SK-N-SH (cell line): Measurements from ENCODE around the gene LSM7. TPM values are rescaled to one million over a fixed set of nuclear protein-coding genes. Genes with fewer than 3 reads are reported as not detected.

Source experiments
- CTCF ChIA-PET: fragments of 300-600, 350-600 bp; formaldehyde crosslinking; extraction: SDS; loops from one replicate; lab custom pipeline; 2021; lab: Yijun Ruan, JAX
- POLR2A ChIA-PET: fragments of 350-600 bp; sonication (Branson Sonifier 250); formaldehyde crosslinking; extraction: SDS; loops from one replicate; lab custom pipeline; 2020; ENCODE audit warnings: antibody characterized with exemption, inconsistent platforms; lab: Yijun Ruan, JAX
- DNase-seq: peaks from one replicate; pipeline ENCODE4 v3.0.0; 2012
- H2AFZ ChIP-seq: fragments of 200-600 bp; sonication (generic); 2 replicates; pipeline ENCODE4 v1.8.1; 2016; ENCODE audit warnings: antibody characterized with exemption, mild to moderate bottlenecking, low read depth
- H3F3A ChIP-seq: fragments of 200-600 bp; sonication (generic); replicated peaks from 2 replicates; pipeline ENCODE3; 2016; ENCODE audit warnings: antibody characterized with exemption, mild to moderate bottlenecking; ENCODE audit not compliant: insufficient read depth
- H3K27ac ChIP-seq, 2 experiments: fragments of 200-500 bp in 1 of 2; fragments of 200-600 bp in 1 of 2; sonication (Bioruptor generic) in 1 of 2; sonication (generic), shearing (Covaris generic) in 1 of 2; 2 replicates each; pipeline versions ENCODE4 v1.5.1 to v1.6.1; 2014 to 2016; ENCODE audit warnings: low read depth in 2 of 2, inconsistent platforms in 1 of 2, low read length in 1 of 2, mild to moderate bottlenecking in 1 of 2, mixed read lengths in 1 of 2
- H3K27me3 ChIP-seq: fragments of 200-600 bp; sonication (generic), shearing (Covaris generic); 2 replicates; pipeline ENCODE4 v1.6.1; 2016; ENCODE audit warnings: mixed run types; ENCODE audit not compliant: insufficient read depth
- H3K36me3 ChIP-seq, 2 experiments: fragments of 200-500 bp in 1 of 2; fragments of 200-600 bp in 1 of 2; sonication (Bioruptor generic) in 1 of 2; sonication (generic) in 1 of 2; replicated peaks in 1 of 2; 2 replicates each; pipeline versions ENCODE3 to v1.5.1; 2014 to 2016; ENCODE audit warnings: low read length in 1 of 2, mild to moderate bottlenecking in 1 of 2; ENCODE audit not compliant: insufficient read depth in 2 of 2, control insufficient read depth in 1 of 2
- H3K4me1 ChIP-seq, 2 experiments: fragments of 200-500 bp in 1 of 2; fragments of 200-600 bp in 1 of 2; sonication (Bioruptor generic) in 1 of 2; sonication (generic), shearing (Covaris generic) in 1 of 2; 2 replicates each; pipeline versions ENCODE4 v1.5.1 to v1.6.1; 2014 to 2016; ENCODE audit warnings: low read depth in 1 of 2, low read length in 1 of 2, mixed run types in 1 of 2; ENCODE audit not compliant: insufficient read depth in 2 of 2, control insufficient read depth in 1 of 2
- H3K4me2 ChIP-seq: fragments of 200-600 bp; sonication (generic), shearing (Covaris generic); 2 replicates; pipeline ENCODE4 v1.6.1; 2017; ENCODE audit warnings: mixed run types
- H3K4me3 ChIP-seq, 2 experiments: fragments of 200-500 bp in 1 of 2; fragments of 200-600 bp in 1 of 2; sonication (Bioruptor generic) in 1 of 2; sonication (generic), shearing (Covaris generic) in 1 of 2; 2 replicates each; pipeline versions ENCODE4 v1.5.1 to v1.8.1; 2014 to 2016; ENCODE audit warnings: low read depth in 2 of 2, inconsistent platforms in 1 of 2, low read length in 1 of 2, mild to moderate bottlenecking in 1 of 2, mixed read lengths in 1 of 2, moderate library complexity in 1 of 2
- H3K79me2 ChIP-seq: fragments of 200-600 bp; sonication (generic); 2 replicates; pipeline ENCODE4 v1.8.1; 2017; ENCODE audit warnings: mild to moderate bottlenecking; ENCODE audit not compliant: insufficient read depth
- H3K9ac ChIP-seq: fragments of 200-600 bp; sonication (generic); 2 replicates; pipeline ENCODE4 v1.6.1; 2017; ENCODE audit warnings: mixed run types
- H3K9me2 ChIP-seq: fragments of 200-600 bp; sonication (generic); 2 replicates; pipeline ENCODE4 v1.6.1; 2017; ENCODE audit warnings: mixed run types
- H3K9me3 ChIP-seq: fragments of 200-600 bp; sonication (generic); 2 replicates; pipeline ENCODE4 v1.6.1; 2017; ENCODE audit warnings: mixed run types, mild to moderate bottlenecking, moderate library complexity
- H4K20me1 ChIP-seq: fragments of 200-600 bp; sonication (generic); 2 replicates; pipeline ENCODE4 v1.6.1; 2017; ENCODE audit warnings: mild to moderate bottlenecking, mixed run types; ENCODE audit not compliant: insufficient read depth
- FOXJ3 ChIP-seq: sonication (generic); formaldehyde crosslinking; IDR thresholded peaks from 2 replicates; pipeline ENCODE4 v1.5.1; 2020; ENCODE audit warnings: mild to moderate bottlenecking, missing genetic modification reagents
- MEF2A ChIP-seq: IDR thresholded peaks from 2 replicates; pipeline ENCODE4 v1.4.0; 2012; ENCODE audit warnings: low read depth, borderline replicate concordance
- POLR2AphosphoS5 ChIP-seq: IDR thresholded peaks from 2 replicates; pipeline ENCODE4 v1.6.1; 2012; ENCODE audit warnings: low read depth, low read length
- SIN3A ChIP-seq: IDR thresholded peaks from 2 replicates; pipeline ENCODE4 v1.6.1; 2012; ENCODE audit warnings: low read depth, mild to moderate bottlenecking, low read length, moderate library complexity, borderline replicate concordance
- YY1 ChIP-seq: IDR thresholded peaks from 2 replicates; pipeline ENCODE4 v1.4.0; 2012; ENCODE audit warnings: low read depth, mild to moderate bottlenecking
- WGBS: methylation state at CpG from one replicate; pipeline ENCODE4 v1.1.6; 2017; ENCODE audit warnings: low lambda C conversion rate; 5-methylcytosine and 5-hydroxymethylcytosine counted together
- polyA plus RNA-seq, 3 experiments: library from polyadenylated mRNA; depleted of rRNA; stranded (reverse); fragments of >200 nt; gene quantifications; 2 replicates each; pipeline ENCODE4 v1.2.3, GENCODE V29; 2012
- TF ChIP-seq, protein P1 (sequence below): fragments of 150-350 bp; IDR thresholded peaks from 2 replicates; pipeline ENCODE4 v1.6.1; 2016; ENCODE audit warnings: mild to moderate bottlenecking, low read depth, low read length
- TF ChIP-seq, protein P2 (sequence below): IDR thresholded peaks from 2 replicates; pipeline ENCODE4 v1.4.0; 2012; ENCODE audit warnings: low read depth, borderline replicate concordance

LSM7 gene
- polyA plus RNA-seq, 1 of the 3 experiments (the other 2 are of a cell fraction) = 1,193 TPM

DNA sequence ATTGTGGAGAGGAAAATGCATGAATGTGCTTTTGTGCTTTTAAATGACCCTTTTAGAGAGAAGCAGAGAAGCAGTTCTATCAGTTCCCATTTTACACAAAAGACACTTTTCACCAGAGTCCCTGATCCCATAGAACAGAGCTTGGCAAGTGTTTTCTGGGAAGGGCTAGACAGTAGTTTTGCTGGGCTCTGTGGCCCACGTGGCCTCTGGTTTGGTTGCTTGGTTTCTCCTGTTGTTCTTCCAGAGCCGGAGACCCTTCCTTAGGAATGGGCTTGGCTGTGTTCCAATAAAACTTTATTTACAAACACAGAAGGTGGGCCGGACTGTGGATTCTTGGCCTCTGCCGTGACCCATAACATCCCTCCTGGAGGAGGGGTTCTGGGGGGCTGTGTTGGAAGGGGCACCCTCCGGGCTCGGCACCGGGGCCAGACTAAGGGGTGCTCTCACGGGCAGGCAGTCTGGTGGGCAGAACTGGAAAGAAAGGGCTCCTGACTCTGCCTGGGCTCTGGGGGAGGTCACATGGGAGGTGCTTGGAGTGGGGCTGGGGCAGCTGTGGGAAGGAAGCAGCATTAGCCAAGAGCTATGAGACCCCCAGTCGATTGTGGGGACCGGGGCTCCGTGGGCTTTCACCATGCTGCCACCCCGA lies 3.3 kb upstream of the LSM7 start:
- H3K36me3 ChIP-seq = no peaks in the 10 kb centered on the region
- H3F3A ChIP-seq = peaks cover 18% of the 10 kb centered on the region
- H3K9ac ChIP-seq = no peak overlapping the region
- H4K20me1 ChIP-seq = peaks cover 23% of the 10 kb centered on the region
- no peaks in the 10 kb centered on the region for H3K9me2 ChIP-seq
- no peaks in the 10 kb centered on the region for H3K9me3 ChIP-seq
- ChIA-PET CTCF (interaction anchor here (1.3 kb wide), 1 partner anchor 15 kb away, joined by 7 read pairs; no protein-coding TSS in a partner anchor), POLR2A (no interaction called here)
- H2AFZ ChIP-seq = no peak overlapping the region
- H3K4me2 ChIP-seq = no peak overlapping the region
- DNase-seq = no peak
- H3K4me3 ChIP-seq = no peak overlapping the region
- H3K27ac ChIP-seq = no peak overlapping the region
- H3K4me1 ChIP-seq = peaks cover 6 to 14% of the 10 kb centered on the region in 2 experiments; a peak in 2 of 4 replicates
- TF ChIP-seq, protein P1, sequence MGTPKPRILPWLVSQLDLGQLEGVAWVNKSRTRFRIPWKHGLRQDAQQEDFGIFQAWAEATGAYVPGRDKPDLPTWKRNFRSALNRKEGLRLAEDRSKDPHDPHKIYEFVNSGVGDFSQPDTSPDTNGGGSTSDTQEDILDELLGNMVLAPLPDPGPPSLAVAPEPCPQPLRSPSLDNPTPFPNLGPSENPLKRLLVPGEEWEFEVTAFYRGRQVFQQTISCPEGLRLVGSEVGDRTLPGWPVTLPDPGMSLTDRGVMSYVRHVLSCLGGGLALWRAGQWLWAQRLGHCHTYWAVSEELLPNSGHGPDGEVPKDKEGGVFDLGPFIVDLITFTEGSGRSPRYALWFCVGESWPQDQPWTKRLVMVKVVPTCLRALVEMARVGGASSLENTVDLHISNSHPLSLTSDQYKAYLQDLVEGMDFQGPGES = no peak
- WGBS = 92% methylated on average over 4 of the region's 12 CpGs
- H3K79me2 ChIP-seq = peaks cover 83% of the 10 kb centered on the region
- H3K27me3 ChIP-seq = no peaks in the 10 kb centered on the region

DNA sequence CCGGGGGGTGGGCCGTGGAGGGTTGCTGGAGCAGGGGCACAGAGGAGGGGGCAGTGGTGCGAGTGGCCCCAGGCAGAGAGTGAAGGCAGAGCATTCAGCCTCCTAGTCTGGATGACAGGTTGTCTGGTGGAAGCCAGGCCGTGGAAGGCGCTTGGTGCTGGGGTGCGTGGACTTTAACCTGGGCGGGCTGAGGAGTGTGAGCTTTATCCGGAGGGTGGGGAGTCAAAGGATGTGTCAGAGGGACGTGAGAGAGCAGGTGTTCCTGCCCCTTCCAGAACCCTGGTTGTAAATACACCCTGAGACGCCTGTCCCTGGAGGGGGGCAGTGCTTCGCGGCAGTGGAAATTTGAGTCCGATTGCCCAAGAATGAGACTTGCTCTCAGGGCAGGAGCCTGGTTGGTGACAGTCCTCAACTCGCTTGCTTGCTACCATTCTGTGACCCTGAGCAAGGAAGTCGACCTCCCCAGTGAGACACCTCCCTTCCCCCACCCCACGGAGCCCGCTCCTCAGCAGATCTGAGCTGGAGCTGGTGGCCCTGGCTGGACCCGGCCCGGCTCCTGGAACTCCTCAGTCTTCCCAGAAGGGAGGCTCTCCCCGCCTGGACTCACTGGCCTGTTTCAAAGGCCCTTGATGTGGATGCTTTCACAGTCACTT lies 2.4 kb upstream of the LSM7 start:
- Histone ChIP-seq H3K9ac (no peak overlapping the region), H3K27me3 (no peaks in the 10 kb centered on the region), H3K9me2 (no peaks in the 10 kb centered on the region), H3F3A (peaks cover 13% of the 10 kb centered on the region), H3K36me3 (peaks cover 1 to 2% of the 10 kb centered on the region in 2 experiments), H3K4me3 (no peak overlapping the region), H3K4me2 (no peak overlapping the region; the same call in 1 of the 2 replicates), H4K20me1 (peaks cover 19% of the 10 kb centered on the region), H3K27ac (no peak overlapping the region), H3K4me1 (peaks cover 6 to 14% of the 10 kb centered on the region in 2 experiments; a peak in 2 of 4 replicates), H3K9me3 (no peaks in the 10 kb centered on the region), H3K79me2 (peaks cover 86% of the 10 kb centered on the region), H2AFZ (no peak overlapping the region)
- WGBS = 97% methylated on average over 16 of the region's 20 CpGs
- TF ChIP-seq, protein P2, sequence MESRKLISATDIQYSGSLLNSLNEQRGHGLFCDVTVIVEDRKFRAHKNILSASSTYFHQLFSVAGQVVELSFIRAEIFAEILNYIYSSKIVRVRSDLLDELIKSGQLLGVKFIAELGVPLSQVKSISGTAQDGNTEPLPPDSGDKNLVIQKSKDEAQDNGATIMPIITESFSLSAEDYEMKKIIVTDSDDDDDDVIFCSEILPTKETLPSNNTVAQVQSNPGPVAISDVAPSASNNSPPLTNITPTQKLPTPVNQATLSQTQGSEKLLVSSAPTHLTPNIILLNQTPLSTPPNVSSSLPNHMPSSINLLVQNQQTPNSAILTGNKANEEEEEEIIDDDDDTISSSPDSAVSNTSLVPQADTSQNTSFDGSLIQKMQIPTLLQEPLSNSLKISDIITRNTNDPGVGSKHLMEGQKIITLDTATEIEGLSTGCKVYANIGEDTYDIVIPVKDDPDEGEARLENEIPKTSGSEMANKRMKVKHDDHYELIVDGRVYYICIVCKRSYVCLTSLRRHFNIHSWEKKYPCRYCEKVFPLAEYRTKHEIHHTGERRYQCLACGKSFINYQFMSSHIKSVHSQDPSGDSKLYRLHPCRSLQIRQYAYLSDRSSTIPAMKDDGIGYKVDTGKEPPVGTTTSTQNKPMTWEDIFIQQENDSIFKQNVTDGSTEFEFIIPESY = no peak
- no peak for TF ChIP-seq SIN3A
- TF ChIP-seq MEF2A = no peak
- TF ChIP-seq FOXJ3 = no peak
- no peak for TF ChIP-seq POLR2AphosphoS5
- TF ChIP-seq YY1 = no peak
- ChIA-PET POLR2A (no interaction called here), CTCF (interaction anchor here (1.3 kb wide), 1 partner anchor 14 kb away, joined by 7 read pairs; no protein-coding TSS in a partner anchor)
- no peak for DNase-seq
